GM21825 (cell line): ENCODE measurements around the gene PPARGC1A.

Experiments
- ATAC-seq: cut with Tn5 transposase; IDR thresholded peaks from one replicate; pipeline ENCODE4 v1.9.1; 2021; ENCODE audit warnings: mild to moderate bottlenecking, moderate library complexity; ENCODE audit not compliant: unreplicated experiment

The PPARGC1A gene, protein sequence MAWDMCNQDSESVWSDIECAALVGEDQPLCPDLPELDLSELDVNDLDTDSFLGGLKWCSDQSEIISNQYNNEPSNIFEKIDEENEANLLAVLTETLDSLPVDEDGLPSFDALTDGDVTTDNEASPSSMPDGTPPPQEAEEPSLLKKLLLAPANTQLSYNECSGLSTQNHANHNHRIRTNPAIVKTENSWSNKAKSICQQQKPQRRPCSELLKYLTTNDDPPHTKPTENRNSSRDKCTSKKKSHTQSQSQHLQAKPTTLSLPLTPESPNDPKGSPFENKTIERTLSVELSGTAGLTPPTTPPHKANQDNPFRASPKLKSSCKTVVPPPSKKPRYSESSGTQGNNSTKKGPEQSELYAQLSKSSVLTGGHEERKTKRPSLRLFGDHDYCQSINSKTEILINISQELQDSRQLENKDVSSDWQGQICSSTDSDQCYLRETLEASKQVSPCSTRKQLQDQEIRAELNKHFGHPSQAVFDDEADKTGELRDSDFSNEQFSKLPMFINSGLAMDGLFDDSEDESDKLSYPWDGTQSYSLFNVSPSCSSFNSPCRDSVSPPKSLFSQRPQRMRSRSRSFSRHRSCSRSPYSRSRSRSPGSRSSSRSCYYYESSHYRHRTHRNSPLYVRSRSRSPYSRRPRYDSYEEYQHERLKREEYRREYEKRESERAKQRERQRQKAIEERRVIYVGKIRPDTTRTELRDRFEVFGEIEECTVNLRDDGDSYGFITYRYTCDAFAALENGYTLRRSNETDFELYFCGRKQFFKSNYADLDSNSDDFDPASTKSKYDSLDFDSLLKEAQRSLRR

DNA sequence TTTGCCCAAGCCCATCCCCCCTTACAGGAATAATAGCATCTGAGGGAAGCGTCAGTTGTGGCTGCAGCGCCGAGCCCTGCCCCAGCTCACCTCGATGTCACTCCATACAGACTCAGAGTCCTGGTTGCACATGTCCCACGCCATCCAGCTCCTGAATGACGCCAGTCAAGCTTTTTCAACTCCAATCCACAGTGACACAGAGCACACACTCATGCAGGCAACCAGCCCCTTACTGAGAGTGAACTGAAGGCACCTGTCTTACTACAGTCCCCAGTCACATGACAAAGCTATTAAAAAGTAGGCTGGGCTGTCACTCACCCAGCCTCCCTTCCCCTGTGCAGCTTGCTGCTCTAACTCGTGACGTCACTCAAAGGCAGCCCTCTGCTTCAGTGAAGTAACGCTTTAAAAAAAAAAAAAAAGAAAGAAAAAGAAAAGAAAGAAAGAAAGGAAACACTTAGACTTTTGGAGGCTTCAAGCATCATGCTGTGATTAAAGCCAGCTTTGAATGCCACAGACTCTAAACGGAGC lies at the start of gene PPARGC1A:
TSS of gene PPARGC1A (minus strand) at position 234 of the 528 bp plus-strand sequence. CDS start at position 144, 90 bp downstream.
- no peak for ATAC-seq

DNA sequence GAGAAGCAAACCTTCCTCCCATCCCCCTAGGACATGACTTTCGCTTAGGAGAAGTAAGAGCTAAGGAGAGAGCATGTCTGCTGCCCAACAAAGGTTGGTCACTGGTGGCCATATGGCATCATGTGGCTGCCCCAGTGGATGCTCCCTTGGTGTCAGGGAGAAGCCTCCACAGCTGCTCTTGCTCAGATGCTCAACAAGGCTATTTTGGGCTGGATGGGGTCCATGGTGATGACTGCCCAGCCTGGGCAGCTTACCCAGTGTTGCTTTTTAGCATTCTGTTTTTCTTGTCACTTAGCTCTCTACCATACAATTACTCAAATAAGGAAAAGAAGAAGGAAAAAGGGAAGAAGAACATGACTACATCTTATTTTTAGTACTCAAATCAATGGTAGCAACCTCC lies 48.9 kb upstream of the PPARGC1A start:
- ATAC-seq: no peak

DNA sequence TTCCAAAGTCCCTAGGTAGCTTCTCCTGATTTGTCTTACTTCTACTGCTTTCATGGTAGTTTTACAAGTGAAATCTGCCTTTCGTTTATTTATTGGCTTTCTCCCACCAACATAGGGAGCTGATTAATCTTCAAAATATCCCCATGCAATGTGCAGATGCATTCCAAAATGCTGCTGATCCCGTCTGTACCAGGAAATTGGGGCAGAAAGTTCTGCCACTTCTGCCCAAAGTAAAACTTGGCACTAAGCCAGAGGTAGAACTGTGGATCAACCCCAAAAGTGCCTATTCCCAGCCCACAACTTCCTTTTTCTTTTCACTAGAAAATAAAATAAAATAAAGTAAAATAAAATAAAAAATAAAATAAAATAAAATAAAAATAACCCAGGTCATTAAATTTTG lies 47.3 kb upstream of the PPARGC1A start:
- ATAC-seq: no peak

DNA sequence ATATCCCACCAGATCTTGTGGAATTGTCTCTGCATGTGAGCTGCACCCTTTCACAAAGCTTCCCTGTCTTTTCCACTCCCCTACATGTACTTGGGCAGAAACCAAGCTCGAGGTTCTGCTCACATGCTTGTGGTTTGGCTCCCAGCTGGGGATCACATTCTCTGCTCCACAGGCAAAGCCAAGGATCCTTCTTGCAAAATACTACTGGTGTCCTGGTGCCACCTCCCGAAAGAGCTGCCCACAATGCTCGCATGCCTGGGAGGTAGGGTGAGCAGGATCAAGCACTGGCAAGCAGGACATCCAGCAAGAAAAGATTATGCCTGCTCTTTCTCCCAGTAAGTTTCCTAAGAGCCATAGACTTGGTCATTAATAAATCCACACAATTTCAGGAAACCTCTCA lies 45.1 kb upstream of the PPARGC1A start:
- no peak for ATAC-seq

DNA sequence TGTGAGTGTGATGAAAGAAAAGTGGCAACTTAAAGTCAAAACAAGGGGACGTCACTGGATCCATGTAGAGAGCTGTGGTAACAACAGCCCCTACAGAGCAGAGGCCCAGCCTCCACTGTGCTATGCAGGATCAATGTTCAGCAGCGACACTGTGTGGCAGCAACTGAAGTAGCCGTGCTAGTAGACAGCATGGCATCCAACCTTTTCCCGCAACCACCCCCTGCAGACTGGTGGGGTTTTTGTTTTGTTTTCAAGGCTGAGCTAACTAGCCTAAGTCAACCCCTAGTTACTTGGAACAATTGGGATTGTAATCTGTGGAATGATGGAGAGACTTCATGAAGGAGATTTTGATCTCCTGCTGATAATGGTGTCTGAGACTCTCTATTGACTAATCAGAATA lies 44.4 kb upstream of the PPARGC1A start:
- ATAC-seq: no peak

DNA sequence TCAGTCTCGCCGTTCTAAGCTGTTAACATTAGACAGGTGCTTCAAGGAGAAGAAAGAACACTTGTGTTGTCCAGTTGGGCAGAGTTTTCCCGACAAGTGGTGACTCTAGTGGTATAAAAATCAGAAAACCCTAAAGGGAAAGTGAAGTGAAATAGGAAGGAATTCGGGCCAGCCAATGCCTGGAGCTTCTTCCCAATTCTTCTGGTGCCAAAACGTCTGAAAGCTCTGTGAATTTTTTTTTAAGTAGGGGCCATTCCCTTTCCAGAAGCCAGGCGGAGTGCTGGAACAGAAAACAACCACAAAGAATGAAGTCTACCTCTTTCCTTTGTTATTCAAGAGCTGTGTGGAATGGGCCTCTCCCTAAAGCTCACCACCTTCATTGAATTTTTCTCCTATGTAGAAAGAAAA lies 43.1 kb upstream of the PPARGC1A start:
- ATAC-seq: no peak

DNA sequence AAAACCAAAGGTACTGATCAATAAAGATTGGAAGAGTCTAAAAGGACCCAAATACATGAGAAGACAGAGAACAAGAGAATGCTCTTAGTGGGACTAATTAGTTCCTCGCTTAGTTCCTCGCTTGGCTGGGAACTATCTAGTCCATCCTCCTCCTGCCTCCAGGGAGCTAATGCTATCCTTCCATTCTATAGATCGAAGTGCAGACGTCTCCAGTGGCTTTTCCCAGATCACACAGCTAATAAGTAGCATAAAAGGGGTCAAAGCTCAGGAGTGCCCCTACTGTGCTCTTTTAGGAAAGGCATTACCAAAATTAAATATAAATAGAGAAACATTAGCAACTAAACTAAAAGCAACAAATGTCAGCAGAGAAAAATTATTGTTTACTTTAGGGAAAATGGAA lies 42.3 kb upstream of the PPARGC1A start:
- ATAC-seq: no peak

DNA sequence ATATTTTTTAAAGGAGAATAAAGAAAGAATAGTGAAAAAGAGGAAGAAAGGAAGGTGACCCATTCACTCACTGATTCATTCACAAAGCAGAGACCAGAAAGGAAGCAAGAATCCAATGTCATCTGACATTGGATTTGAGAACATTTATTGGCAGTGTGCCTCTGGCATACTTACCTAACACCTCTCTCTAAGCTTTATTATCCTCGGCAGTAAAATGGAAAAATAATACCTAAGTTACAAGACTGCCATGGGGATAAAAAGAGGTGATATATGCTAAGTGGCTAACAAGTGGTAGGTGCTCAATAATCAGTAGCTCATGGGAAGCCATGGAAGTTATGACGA lies 41.6 kb upstream of the PPARGC1A start:
- no peak for ATAC-seq

DNA sequence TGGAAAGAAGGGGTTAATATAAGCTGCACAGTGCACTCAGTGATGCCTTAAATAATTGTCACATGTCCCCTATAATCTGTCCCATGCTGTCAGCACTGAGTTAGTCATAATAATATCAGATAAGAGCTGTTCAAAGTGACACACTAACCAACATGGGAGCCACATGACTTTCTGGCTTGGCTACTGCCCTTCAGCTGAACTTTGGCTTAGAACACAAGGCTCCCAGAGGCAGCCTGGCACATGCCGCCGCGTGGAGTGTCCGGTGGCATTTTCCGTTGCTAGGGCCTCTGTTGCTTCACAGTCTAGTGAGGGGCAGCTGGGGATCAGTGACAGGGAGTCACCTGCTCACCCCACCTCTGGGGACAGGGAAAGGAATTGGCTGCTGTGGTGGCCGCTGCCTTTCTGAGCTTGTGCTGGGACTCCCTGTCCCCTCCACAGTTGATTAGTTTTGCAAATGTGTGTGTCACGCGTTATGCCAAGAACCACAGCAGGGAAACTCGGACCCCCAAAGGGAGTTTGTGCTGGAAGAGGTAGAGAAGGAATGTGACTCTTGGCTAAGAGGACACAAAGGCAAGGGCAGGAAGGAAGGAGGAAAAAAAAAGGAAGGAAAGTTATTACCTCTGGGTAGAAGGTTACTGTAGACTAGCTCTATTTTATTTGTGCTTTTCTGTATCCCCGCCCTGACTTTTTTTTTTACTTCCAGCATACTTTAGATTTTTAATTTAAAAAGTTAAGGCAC lies 41.1 kb upstream of the PPARGC1A start:
- ATAC-seq: no peak

DNA sequence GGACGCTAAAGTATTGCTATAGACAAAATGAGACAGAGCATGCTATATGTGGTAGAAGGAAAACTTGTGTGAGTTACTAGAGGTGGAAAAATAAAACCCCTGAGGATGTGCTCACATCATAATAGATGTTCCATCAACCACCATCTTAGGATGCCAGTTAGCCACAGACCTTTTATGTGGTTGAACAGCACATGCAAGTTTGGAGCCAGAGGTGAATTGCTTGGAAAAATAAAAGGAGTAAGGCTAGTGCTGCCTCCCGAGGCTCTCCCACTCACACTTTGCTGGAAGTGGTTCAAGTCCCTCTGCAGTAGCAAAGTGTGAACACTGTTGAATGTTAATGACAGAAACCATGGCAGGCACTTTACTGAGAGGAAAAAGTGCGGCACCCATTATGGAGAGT lies 39.4 kb upstream of the PPARGC1A start:
- ATAC-seq: no peak

DNA sequence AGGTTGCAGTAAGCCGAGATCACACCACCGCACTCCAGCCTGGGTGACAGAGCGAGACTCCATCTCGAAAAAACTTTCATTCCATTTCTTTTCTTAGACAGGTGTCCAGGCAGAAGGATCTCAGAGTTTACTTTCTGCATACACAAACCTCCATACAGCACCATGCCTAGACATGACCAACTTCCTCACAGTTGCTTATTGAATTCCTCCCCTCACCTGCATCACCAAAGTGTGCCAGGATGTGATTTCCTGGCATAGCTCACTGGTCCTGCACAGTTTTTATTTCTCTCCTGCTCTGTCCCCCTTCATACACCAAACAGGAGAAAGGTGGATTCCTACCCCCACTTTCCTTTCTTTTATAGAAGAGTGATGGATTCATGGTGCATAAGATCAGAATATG lies 34.7 kb upstream of the PPARGC1A start:
- ATAC-seq: no peak

DNA sequence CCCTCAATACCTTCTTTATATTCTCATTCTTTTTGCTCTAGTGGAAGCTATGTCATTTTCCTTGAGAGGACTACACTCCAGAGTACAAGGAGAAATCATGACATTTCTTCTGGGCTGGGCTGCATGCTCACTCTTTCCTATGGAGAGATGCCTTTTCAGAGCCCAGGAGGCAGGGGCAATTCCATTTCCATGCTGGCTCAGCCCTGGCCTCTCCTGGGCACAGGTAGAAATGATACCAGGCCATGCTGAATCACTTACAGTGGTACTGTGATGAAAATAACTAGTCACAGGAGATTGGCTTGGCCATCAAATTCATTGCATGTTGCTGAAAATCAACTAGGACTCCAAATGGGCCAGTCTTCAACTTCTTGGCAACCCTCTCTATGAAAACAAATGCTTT lies 34.0 kb upstream of the PPARGC1A start:
- no peak for ATAC-seq

DNA sequence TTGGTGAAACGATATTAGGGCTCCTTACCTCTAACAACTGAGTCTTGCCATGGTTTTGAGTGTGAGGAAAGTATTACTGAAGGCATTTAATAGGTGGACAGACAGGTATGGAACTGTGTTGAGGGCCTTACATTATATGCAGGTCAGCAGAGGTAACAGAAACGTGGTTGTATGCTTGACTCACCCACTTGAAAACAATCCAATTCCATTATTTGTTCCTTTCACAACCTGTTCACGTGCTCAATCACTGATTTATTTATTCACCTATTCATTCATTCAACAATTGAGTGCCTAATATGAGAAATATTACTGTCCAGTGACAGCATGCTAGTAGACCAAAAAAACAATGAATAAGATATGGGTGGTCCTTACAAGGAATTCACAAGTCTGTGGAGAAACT lies 33.3 kb upstream of the PPARGC1A start:
- ATAC-seq: no peak

DNA sequence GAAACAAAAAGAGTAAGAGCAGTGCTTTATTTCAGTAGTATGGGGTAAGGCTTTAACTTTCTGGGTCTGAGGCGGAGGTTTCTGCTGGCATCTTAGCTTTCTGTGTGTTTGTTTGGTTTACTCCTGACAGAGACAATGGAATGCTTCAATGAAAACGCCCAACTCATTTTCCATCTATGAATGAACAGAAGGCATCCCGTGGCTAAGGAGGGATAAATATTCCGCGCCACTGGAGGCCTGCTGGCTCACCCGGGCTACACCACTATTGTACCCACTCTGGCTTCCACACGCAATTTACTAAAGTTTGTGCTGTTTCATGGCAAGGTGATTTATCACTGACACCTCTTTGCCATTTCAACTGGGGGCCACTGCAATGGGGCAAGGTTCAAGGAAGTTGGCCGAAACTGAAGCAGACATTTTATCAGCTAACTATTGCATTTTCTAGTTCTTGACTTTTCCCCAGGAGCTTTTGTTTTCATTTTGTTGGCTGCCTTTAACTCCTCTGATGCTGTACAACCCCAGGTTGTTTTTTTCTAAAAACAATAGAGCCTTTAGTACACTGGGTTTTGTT lies 32.8 kb upstream of the PPARGC1A start:
- ATAC-seq: no peak

DNA sequence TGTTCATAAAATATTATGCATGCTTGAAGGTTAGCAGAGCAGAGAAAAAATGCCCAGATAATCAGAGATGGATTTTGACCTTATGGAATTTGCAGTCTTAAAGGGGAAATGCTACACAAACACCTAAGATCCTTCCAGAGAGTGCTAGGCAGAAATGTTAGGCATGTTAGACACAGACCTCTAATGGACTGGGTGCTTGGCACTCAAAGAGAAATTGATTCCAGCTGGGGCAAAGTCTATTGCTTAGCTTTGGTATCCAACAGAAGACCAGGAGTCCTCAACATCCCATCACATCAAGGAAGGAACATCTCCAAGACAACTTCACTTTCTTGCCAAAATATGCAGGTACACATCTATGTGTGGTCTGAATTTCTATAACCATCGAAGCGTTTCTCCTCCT lies 32.2 kb upstream of the PPARGC1A start:
- ATAC-seq: no peak

DNA sequence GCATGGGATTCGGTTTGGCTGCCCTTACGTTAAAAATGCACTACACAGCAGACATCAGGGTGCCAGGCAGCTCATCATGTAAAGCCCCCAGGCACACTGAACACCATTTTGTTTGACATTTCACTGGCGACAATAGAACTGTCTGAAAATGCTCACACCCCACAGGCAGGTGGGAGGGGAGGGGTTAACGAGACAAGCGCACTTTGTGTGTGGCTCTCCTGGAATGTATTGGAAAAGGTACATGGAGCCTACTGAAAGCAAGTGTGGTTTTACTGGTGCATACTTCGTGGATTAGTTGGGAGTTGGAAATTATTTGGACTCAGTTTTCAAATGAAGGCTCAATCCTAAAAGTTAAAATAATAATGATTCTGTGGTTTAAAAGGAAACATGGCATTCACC lies 31.6 kb upstream of the PPARGC1A start:
- ATAC-seq: no peak

DNA sequence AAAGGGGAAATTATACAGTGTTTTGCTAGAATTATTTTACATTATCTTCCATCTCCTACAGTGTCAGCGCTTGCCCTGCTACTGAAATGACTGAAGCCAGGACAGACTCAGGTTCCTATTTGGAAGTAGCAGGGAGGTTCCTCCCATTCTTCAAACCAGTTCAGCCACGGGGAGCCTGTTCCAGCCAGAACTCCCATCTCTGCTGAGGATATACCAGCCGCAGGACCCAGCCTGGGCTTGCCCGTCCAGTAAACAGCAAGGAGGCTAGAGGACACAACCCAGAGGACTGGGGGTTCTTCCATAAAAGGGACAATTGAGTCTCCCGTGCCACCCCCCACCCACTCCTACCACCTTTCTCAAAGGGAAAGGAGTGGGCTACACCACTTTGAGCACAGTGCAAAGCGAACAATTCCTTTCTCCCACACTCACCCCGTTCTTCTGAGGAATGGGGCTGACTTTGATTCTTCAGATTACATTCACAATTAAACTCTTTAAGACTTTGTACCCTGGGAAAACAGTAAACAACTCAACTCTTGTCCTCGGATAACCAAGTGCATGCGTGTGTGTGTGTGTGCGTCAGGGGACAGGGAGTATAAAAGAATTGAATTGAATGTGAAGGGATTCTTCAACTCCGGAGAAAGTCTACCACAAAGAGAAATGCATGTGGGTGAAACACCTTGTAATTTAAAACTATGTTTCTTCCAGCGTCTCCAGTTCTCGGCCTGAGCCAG lies 31.0 kb upstream of the PPARGC1A start:
- ATAC-seq: no peak

DNA sequence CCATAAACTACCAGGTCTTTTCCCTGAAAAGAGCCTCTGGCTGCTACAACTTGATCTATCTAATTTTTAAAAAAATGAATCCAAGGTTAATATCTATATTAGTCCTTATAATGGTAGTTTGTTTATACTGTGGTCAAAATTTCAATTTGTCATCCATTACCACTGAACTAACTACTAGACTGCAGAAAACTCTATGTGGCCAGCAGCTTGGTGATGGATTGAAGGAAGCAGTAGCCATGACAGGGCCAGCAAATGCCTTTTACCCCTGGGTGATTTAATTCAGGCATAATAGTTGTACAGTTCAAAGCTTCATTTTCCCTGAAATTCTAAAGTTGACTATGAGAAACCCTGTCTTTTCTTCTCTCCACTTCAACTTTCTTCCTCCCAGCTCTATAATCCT lies 30.4 kb upstream of the PPARGC1A start:
- ATAC-seq: no peak

DNA sequence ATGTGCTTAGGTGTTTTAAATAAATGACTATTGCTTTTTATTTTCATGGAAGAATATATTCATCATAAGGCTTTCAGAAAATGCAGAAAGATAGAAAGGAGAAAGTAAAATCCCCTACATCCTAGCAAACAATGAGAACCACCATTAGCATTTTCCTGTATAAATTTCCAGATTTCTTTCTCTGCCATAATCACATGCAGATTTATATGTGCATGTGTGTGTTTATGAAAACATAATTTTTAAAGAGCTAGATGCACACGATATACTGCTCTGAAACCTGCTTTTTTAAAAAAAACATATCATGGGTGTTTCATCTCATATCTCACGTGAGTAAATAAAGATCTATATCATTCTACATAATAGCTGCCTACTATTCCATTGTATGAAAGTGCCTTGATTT lies 26.4 kb upstream of the PPARGC1A start:
- no peak for ATAC-seq

DNA sequence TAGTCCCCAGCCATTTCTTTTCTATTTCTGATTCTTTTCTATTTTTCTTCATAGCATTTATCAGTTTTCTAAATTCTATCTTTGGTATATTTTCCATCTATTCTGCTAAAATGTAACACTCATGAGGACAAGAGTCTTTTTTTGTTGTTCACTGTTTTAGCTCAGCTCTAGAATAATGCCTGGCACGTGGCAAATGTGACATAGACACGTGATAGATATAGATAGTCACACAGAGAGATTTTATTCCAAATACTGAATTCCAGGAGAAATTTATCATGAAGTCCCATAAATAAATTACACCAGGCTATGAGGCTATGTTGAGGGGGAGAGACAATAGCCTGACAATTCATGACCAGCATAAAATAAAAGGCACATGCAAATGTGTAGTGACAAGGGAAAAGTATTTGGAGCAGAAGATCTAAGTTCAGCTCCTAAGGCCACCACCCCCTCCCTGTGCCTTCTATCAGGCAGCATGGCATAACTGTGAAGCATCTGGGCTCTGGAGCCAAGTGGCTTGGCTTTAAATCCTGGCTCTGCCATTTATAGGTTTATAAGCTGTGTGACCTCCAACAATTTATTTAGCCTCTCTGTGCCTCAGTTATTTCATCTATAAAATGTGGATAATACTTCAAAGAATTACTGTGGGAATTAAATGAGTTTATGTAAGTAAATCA lies 25.7 kb upstream of the PPARGC1A start:
- ATAC-seq: no peak
